ENCODE results near the gene SCAANT1. TPM values are rescaled to one million over a fixed set of nuclear protein-coding genes. Genes with fewer than 3 reads are reported as not detected.
A peak's percentile ranks its signal among the peaks of the same experiment; 100 is the strongest.

The SCAANT1 gene
- total and polyA plus RNA-seq, 2 of the 8 experiments (the other 6 are each of a cell fraction or from before 2014, with no cell fraction given), result not detected

GRCh38 chr3:63911873-63912767 is at the start of gene SCAANT1 (continued):
- TF ChIP-seq EP300 (IDR thresholded peaks at IDR 0.05; ENCODE audit: borderline replicate concordance in 1 of 2, low read depth in 2 of 2, low read length in 2 of 2), result 0 out of 3 replicates have a peak, but pooled peaks of 1 of the 2 experiments have one; percentile 14
- 0 out of 2 replicates have a peak, but pooled peaks have one; percentile 85 for TF ChIP-seq RBBP5 (IDR thresholded peaks at IDR 0.05; ENCODE audit: borderline replicate concordance, low read depth, low read length)
- peak; percentile 71 for TF ChIP-seq PHF8 (conservative IDR thresholded peaks at IDR 0.05; ENCODE audit: low read depth, low read length)
- TF ChIP-seq CTBP2 (IDR thresholded peaks at IDR 0.05; ENCODE audit: borderline replicate concordance, insufficient read depth, insufficient read length, low read length), result no peak
- TF ChIP-seq POU5F1 (IDR thresholded peaks at IDR 0.05; ENCODE audit: low read depth, low read length), result no peak
- peak in 1 of 2 experiments; percentile 81; a peak in 2 of 4 replicates for TF ChIP-seq HDAC2 (IDR thresholded peaks at IDR 0.05; ENCODE audit: borderline replicate concordance in 1 of 2, low read depth in 2 of 2, low read length in 2 of 2)
- no peak for TF ChIP-seq SAP30 (IDR thresholded peaks at IDR 0.05; ENCODE audit: insufficient read depth, insufficient replicate concordance, low read length)
- TF ChIP-seq ASH2L (IDR thresholded peaks at IDR 0.05; ENCODE audit: low read length), result peak; percentile 78
- TF ChIP-seq TEAD4 (IDR thresholded peaks at IDR 0.05; ENCODE audit: low read depth, low read length), result no peak
- TF ChIP-seq SIN3A (conservative IDR thresholded peaks at IDR 0.05 in 1 of 2, IDR thresholded peaks at IDR 0.05 in 1 of 2; ENCODE audit: low read depth in 1 of 2, low read length in 2 of 2), result peak; percentile 13 to 41; a peak in 2 of 4 replicates
- TF ChIP-seq KDM4A (IDR thresholded peaks at IDR 0.05; ENCODE audit: low read depth, low read length, severe bottlenecking), result peak; percentile 93
- TF ChIP-seq BCL11A (IDR thresholded peaks at IDR 0.05; ENCODE audit: low read depth in 2 of 2, low read length in 2 of 2), result no peak
